Fibroblast of lung (primary cell): ENCODE measurements around the gene MYCL.

Experiments used
- CTCF ChIP-seq, 2 donors: IDR thresholded peaks in 1 of 2; conservative IDR thresholded peaks in 1 of 2; 1 replicate in 1 of 2; 2 replicates in 1 of 2; pipeline ENCODE4 v1.5.1; 2011 to 2012; ENCODE audit warnings: low read length in 2 of 2, control low read depth in 1 of 2, inconsistent platforms in 1 of 2, low read depth in 1 of 2, mild to moderate bottlenecking in 1 of 2
- EZH2 ChIP-seq: IDR thresholded peaks from 2 replicates; pipeline ENCODE4 v1.5.1; 2012; ENCODE audit warnings: low read length, control low read depth, mild to moderate bottlenecking; ENCODE audit errors: missing control alignments

- no peak for TF ChIP-seq CTCF (conservative IDR thresholded peaks at IDR 0.05 in 1 of 2, IDR thresholded peaks at IDR 0.05 in 1 of 2; ENCODE audit: low read depth in 1 of 2, low read length in 2 of 2)
- no peak for TF ChIP-seq EZH2
These were observed 14.9 kb downstream of the MYCL start for GRCh38 chr1:39886757-39887231.
